HepG2 (cell line): Measurements from ENCODE around the gene STK4. TPM values are rescaled to one million over a fixed set of nuclear protein-coding genes. Genes with fewer than 3 reads are reported as not detected.

Experiments
- BCL6 ChIP-seq: IDR thresholded peaks from 2 replicates; pipeline ENCODE4 v1.6.1; 2016; ENCODE audit warnings: missing genetic modification reagents, missing compliant biosample characterization
- CREB1 ChIP-seq, 2 experiments: fragments of 450-650 bp in 1 of 2; IDR thresholded peaks; 2 replicates each; pipeline ENCODE4 v1.6.1; 2016 to 2017; ENCODE audit warnings: control low read depth in 1 of 2, mild to moderate bottlenecking in 1 of 2, missing compliant biosample characterization in 1 of 2, missing genetic modification characterization in 1 of 2
- KDM3A ChIP-seq: IDR thresholded peaks from 2 replicates; pipeline ENCODE4 v1.6.1; 2018; ENCODE audit warnings: low read depth, missing compliant biosample characterization
- RNF2 ChIP-seq: fragments of 450-650 bp; conservative IDR thresholded peaks from 2 replicates; pipeline ENCODE4 v1.6.1; 2016; ENCODE audit warnings: low read depth
- SP5 ChIP-seq: IDR thresholded peaks from 2 replicates; pipeline ENCODE4 v1.6.1; 2016; ENCODE audit warnings: low read depth, borderline replicate concordance
- TBX3 ChIP-seq: fragments of 450-650 bp; IDR thresholded peaks from 2 replicates; pipeline ENCODE4 v1.6.1; 2017; ENCODE audit warnings: antibody characterized with exemption, mild to moderate bottlenecking, inconsistent platforms, borderline replicate concordance
- WIZ ChIP-seq: sonication (generic); formaldehyde crosslinking; IDR thresholded peaks from 2 replicates; pipeline ENCODE4 v1.5.1; 2020; ENCODE audit warnings: mild to moderate bottlenecking, missing genetic modification reagents
- ZNF333 ChIP-seq: sonication (generic); formaldehyde crosslinking; IDR thresholded peaks from 2 replicates; pipeline ENCODE4 v1.4.0; 2020; ENCODE audit warnings: mild to moderate bottlenecking, missing genetic modification reagents, borderline replicate concordance
- ZNF891 ChIP-seq: sonication (generic); formaldehyde crosslinking; IDR thresholded peaks from 2 replicates; pipeline ENCODE4 v1.5.0; 2020; ENCODE audit warnings: mild to moderate bottlenecking, missing genetic modification reagents
- polyA plus RNA-seq, 8 experiments: library from polyadenylated mRNA; depleted of rRNA in 3 of 8; stranded (reverse) in 7 of 8; unstranded in 1 of 8; fragments of >200 nt; fragmentation: Illumina TruSeq in 4 of 8; extraction: Trizol in 4 of 8; gene quantifications; 2 replicates each; pipeline versions ENCODE4 v1.2.1 to v1.2.3, GENCODE V29; 2011 to 2016; ENCODE audit warnings: low read depth in 4 of 8, missing spikeins in 1 of 8, mixed read lengths in 1 of 8; ENCODE audit not compliant: insufficient read depth in 1 of 8
- total RNA-seq, 5 experiments: library from RNA; depleted of rRNA; stranded (reverse); fragments of >200 nt; fragmentation: Illumina TruSeq; extraction: Trizol; gene quantifications; 2 replicates each; pipeline ENCODE4 v1.2.3, GENCODE V29; 2016; ENCODE audit warnings: low read depth in 1 of 5
- TF ChIP-seq, protein P1 (sequence below): sonication (generic); formaldehyde crosslinking; IDR thresholded peaks from 2 replicates; pipeline ENCODE4 v1.9.0; 2021; ENCODE audit warnings: missing genetic modification reagents, borderline replicate concordance
- TF ChIP-seq, protein P2 (sequence below): sonication (generic); formaldehyde crosslinking; IDR thresholded peaks from 2 replicates; pipeline ENCODE4 v1.5.1; 2020; ENCODE audit warnings: mild to moderate bottlenecking, missing genetic modification reagents, borderline replicate concordance
- TF ChIP-seq, protein P3 (sequence below): sonication (generic); formaldehyde crosslinking; IDR thresholded peaks from 2 replicates; pipeline ENCODE4 v1.5.0; 2020; ENCODE audit warnings: mild to moderate bottlenecking, missing genetic modification reagents
- TF ChIP-seq, protein P4 (sequence below): sonication (generic); formaldehyde crosslinking; IDR thresholded peaks from 2 replicates; pipeline ENCODE4 v1.4.0; 2020; ENCODE audit warnings: missing genetic modification reagents
- TF ChIP-seq, protein P5 (sequence below): sonication (generic); formaldehyde crosslinking; IDR thresholded peaks from 2 replicates; pipeline ENCODE4 v1.8.1; 2023; ENCODE audit warnings: mild to moderate bottlenecking, missing genetic modification reagents
- TF ChIP-seq, protein P6 (sequence below): sonication (generic); formaldehyde crosslinking; IDR thresholded peaks from 2 replicates; pipeline ENCODE4 v1.4.0; 2020; ENCODE audit warnings: mild to moderate bottlenecking, missing genetic modification reagents
- TF ChIP-seq, protein P7 (sequence below): sonication (generic); formaldehyde crosslinking; IDR thresholded peaks from 2 replicates; pipeline ENCODE4 v1.5.0; 2020; ENCODE audit warnings: mild to moderate bottlenecking, missing genetic modification reagents

Gene STK4
- total and polyA plus RNA-seq, 2 of the 13 experiments (the other 11 are each of a cell fraction or from before 2014, with no cell fraction given) = 25.6 to 38.3 TPM

DNA sequence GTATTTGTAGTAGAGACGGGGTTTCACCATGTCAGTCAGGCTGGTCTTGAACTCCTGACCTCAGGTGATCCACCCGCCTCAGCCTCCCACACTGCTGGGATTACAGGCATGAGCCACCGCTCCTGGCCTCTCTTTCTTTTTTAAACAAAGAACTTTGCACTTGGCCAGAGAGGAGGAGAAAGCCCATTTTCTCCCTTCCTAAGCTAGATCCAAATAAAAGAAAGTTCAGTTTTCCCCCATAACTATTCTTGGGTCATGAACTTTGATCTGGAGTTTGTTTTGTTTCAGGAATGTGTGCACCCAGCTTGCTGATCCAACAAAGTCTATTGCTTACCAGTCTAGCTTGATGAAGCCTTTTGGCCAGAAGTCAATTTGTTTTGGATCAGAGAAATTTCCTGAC lies 111.2 kb downstream of the STK4 start (continued):
- TF ChIP-seq, protein P1, sequence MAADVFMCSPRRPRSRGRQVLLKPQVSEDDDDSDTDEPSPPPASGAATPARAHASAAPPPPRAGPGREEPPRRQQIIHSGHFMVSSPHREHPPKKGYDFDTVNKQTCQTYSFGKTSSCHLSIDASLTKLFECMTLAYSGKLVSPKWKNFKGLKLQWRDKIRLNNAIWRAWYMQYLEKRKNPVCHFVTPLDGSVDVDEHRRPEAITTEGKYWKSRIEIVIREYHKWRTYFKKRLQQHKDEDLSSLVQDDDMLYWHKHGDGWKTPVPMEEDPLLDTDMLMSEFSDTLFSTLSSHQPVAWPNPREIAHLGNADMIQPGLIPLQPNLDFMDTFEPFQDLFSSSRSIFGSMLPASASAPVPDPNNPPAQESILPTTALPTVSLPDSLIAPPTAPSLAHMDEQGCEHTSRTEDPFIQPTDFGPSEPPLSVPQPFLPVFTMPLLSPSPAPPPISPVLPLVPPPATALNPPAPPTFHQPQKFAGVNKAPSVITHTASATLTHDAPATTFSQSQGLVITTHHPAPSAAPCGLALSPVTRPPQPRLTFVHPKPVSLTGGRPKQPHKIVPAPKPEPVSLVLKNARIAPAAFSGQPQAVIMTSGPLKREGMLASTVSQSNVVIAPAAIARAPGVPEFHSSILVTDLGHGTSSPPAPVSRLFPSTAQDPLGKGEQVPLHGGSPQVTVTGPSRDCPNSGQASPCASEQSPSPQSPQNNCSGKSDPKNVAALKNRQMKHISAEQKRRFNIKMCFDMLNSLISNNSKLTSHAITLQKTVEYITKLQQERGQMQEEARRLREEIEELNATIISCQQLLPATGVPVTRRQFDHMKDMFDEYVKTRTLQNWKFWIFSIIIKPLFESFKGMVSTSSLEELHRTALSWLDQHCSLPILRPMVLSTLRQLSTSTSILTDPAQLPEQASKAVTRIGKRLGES = no peak
- TF ChIP-seq, protein P2, sequence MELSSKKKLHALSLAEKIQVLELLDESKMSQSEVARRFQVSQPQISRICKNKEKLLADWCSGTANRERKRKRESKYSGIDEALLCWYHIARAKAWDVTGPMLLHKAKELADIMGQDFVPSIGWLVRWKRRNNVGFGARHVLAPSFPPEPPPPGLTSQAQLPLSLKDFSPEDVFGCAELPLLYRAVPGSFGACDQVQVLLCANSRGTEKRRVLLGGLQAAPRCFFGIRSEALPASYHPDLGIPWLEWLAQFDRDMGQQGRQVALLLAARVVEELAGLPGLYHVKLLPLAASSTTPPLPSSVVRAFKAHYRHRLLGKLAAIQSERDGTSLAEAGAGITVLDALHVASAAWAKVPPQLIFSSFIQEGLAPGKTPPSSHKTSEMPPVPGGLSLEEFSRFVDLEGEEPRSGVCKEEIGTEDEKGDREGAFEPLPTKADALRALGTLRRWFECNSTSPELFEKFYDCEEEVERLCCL (CRISPR knock-in tag) = no peak
- TF ChIP-seq, protein P3, sequence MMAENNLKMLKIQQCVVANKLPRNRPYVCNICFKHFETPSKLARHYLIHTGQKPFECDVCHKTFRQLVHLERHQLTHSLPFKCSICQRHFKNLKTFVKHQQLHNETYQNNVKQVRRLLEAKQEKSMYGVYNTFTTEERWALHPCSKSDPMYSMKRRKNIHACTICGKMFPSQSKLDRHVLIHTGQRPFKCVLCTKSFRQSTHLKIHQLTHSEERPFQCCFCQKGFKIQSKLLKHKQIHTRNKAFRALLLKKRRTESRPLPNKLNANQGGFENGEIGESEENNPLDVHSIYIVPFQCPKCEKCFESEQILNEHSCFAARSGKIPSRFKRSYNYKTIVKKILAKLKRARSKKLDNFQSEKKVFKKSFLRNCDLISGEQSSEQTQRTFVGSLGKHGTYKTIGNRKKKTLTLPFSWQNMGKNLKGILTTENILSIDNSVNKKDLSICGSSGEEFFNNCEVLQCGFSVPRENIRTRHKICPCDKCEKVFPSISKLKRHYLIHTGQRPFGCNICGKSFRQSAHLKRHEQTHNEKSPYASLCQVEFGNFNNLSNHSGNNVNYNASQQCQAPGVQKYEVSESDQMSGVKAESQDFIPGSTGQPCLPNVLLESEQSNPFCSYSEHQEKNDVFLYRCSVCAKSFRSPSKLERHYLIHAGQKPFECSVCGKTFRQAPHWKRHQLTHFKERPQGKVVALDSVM (CRISPR knock-in tag) = peak; percentile 93
- TF ChIP-seq RNF2 (no peak), TBX3 (no peak), WIZ (no peak), ZNF891 (CRISPR knock-in tag) (no peak), BCL6 (CRISPR knock-in tag) (peak; percentile 78), KDM3A (CRISPR knock-in tag) (peak; percentile 70; the same call in 1 of the 2 replicates), SP5 (CRISPR knock-in tag) (peak; percentile 68), ZNF333 (CRISPR knock-in tag) (no peak), CREB1 (IDR thresholded peaks at IDR 0.05) (no peak), CREB1 (CRISPR knock-in tag; IDR thresholded peaks at IDR 0.05) (peak; percentile 47; the same call in 1 of the 2 replicates)
- TF ChIP-seq, protein P4, sequence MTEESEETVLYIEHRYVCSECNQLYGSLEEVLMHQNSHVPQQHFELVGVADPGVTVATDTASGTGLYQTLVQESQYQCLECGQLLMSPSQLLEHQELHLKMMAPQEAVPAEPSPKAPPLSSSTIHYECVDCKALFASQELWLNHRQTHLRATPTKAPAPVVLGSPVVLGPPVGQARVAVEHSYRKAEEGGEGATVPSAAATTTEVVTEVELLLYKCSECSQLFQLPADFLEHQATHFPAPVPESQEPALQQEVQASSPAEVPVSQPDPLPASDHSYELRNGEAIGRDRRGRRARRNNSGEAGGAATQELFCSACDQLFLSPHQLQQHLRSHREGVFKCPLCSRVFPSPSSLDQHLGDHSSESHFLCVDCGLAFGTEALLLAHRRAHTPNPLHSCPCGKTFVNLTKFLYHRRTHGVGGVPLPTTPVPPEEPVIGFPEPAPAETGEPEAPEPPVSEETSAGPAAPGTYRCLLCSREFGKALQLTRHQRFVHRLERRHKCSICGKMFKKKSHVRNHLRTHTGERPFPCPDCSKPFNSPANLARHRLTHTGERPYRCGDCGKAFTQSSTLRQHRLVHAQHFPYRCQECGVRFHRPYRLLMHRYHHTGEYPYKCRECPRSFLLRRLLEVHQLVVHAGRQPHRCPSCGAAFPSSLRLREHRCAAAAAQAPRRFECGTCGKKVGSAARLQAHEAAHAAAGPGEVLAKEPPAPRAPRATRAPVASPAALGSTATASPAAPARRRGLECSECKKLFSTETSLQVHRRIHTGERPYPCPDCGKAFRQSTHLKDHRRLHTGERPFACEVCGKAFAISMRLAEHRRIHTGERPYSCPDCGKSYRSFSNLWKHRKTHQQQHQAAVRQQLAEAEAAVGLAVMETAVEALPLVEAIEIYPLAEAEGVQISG = no peak
- TF ChIP-seq, protein P5, sequence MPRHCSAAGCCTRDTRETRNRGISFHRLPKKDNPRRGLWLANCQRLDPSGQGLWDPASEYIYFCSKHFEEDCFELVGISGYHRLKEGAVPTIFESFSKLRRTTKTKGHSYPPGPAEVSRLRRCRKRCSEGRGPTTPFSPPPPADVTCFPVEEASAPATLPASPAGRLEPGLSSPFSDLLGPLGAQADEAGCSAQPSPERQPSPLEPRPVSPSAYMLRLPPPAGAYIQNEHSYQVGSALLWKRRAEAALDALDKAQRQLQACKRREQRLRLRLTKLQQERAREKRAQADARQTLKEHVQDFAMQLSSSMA (CRISPR knock-in tag) = no peak
- TF ChIP-seq, protein P6, sequence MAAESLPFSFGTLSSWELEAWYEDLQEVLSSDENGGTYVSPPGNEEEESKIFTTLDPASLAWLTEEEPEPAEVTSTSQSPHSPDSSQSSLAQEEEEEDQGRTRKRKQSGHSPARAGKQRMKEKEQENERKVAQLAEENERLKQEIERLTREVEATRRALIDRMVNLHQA = no peak
- TF ChIP-seq, protein P7, sequence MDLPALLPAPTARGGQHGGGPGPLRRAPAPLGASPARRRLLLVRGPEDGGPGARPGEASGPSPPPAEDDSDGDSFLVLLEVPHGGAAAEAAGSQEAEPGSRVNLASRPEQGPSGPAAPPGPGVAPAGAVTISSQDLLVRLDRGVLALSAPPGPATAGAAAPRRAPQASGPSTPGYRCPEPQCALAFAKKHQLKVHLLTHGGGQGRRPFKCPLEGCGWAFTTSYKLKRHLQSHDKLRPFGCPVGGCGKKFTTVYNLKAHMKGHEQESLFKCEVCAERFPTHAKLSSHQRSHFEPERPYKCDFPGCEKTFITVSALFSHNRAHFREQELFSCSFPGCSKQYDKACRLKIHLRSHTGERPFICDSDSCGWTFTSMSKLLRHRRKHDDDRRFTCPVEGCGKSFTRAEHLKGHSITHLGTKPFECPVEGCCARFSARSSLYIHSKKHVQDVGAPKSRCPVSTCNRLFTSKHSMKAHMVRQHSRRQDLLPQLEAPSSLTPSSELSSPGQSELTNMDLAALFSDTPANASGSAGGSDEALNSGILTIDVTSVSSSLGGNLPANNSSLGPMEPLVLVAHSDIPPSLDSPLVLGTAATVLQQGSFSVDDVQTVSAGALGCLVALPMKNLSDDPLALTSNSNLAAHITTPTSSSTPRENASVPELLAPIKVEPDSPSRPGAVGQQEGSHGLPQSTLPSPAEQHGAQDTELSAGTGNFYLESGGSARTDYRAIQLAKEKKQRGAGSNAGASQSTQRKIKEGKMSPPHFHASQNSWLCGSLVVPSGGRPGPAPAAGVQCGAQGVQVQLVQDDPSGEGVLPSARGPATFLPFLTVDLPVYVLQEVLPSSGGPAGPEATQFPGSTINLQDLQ (CRISPR knock-in tag) = no peak
